G401.6 (cell line): ENCODE data around the gene MRPL14.
"Not testable (repeated sequence)": the region's sequence is repeated elsewhere in the genome, so short reads cannot be mapped to it uniquely, and the experiment has no call there.

Experiments
- FAIRE-seq: peaks from 2 replicates; lab custom pipeline; 2012; peaks lifted over from hg19 to GRCh38; lab: Jason Lieb, UNC

MRPL14 gene

GRCh38 chr6:44097782-44098317 is 29.4 kb downstream of the MRPL14 start:
- FAIRE-seq: no peak

GRCh38 chr6:44096612-44097011 is 30.6 kb downstream of the MRPL14 start:
- FAIRE-seq: no peak

GRCh38 chr6:44095243-44095623 is 32.0 kb downstream of the MRPL14 start:
- not testable (repeated sequence) for FAIRE-seq

GRCh38 chr6:44094403-44095242 is 32.6 kb downstream of the MRPL14 start:
- no peak for FAIRE-seq

- FAIRE-seq: no peak
Observed at GRCh38 chr6:44093750-44094402, 33.4 kb downstream of the MRPL14 start.

GRCh38 chr6:44093066-44093465 is 34.2 kb downstream of the MRPL14 start:
- no peak for FAIRE-seq

GRCh38 chr6:44091981-44092884 is 35.0 kb downstream of the MRPL14 start:
- FAIRE-seq: no peak

GRCh38 chr6:44091356-44091755 is 35.9 kb downstream of the MRPL14 start:
- FAIRE-seq: not testable (repeated sequence)

- no peak for FAIRE-seq
Observed at GRCh38 chr6:44090465-44090864, 36.8 kb downstream of the MRPL14 start.

- FAIRE-seq: no peak
Observed at GRCh38 chr6:44088827-44089590, 38.2 kb downstream of the MRPL14 start.

GRCh38 chr6:44087623-44088022 is 39.6 kb downstream of the MRPL14 start:
- FAIRE-seq: no peak

- no peak for FAIRE-seq
Observed at GRCh38 chr6:44086931-44087574, 40.2 kb downstream of the MRPL14 start.

GRCh38 chr6:44085219-44085618 is 42.0 kb downstream of the MRPL14 start:
- FAIRE-seq: no peak

- FAIRE-seq: no peak
Observed at GRCh38 chr6:44084231-44085014, 42.8 kb downstream of the MRPL14 start.

GRCh38 chr6:44082872-44083321 is 44.4 kb downstream of the MRPL14 start:
- no peak for FAIRE-seq

- FAIRE-seq: no peak
Observed at GRCh38 chr6:44081753-44082152, 45.5 kb downstream of the MRPL14 start.

GRCh38 chr6:44080561-44081521 is 46.4 kb downstream of the MRPL14 start:
- no peak for FAIRE-seq

- FAIRE-seq: no peak
Observed at GRCh38 chr6:44079672-44080071, 47.6 kb downstream of the MRPL14 start.
